Endothelial cell of umbilical vein (primary cell): Measurements from ENCODE around the gene LGR6. TPM values are rescaled to one million over a fixed set of nuclear protein-coding genes. Genes with fewer than 3 reads are reported as not detected.
A peak's percentile ranks its signal among the peaks of the same experiment; 100 is the strongest.

Experiments used
- BruUV-seq: library from RNA; stranded (reverse); fragments of 400-500 nt; replicated peaks from 2 replicates; lab custom pipeline; 2021; lab: Mats Ljungman, UMichigan
- CTCF ChIA-PET: fragments of 300-600, 350-600 bp; sonication (Branson Sonifier 250); formaldehyde crosslinking; loops from one replicate; lab custom pipeline; 2021; ENCODE audit warnings: antibody characterized with exemption, inconsistent platforms; lab: Charles Lee
- POLR2A ChIA-PET: fragments of 300-600, 350-600 bp; sonication (Branson Sonifier 250); formaldehyde crosslinking; loops from one replicate; lab custom pipeline; 2021; ENCODE audit warnings: antibody characterized with exemption, inconsistent platforms; lab: Charles Lee
- DNase-seq: peaks from one replicate; pipeline ENCODE4 v3.0.0-alpha.2; 2011; ENCODE audit warnings: low read depth, low spot score
- FAIRE-seq: peaks from 2 replicates; lab custom pipeline; 2011; peaks lifted over from hg19 to GRCh38; lab: Jason Lieb, UNC
- H2AFZ ChIP-seq: 2 replicates; pipeline ENCODE4 v1.6.0; 2012; ENCODE audit warnings: low read depth, low read length, control low read depth, inconsistent platforms
- H3K27ac ChIP-seq: 2 replicates; pipeline ENCODE4 v1.5.1; 2011; ENCODE audit warnings: low read depth, mild to moderate bottlenecking, control low read depth, low read length, moderate library complexity; ENCODE audit not compliant: insufficient read depth
- H3K27me3 ChIP-seq, 2 experiments: 2 replicates each; pipeline versions ENCODE4 v1.6.0 to v1.6.1; 2011; ENCODE audit warnings: low read length in 2 of 2, mixed read lengths in 1 of 2; ENCODE audit not compliant: control insufficient read depth in 2 of 2, insufficient read depth in 2 of 2
- H3K36me3 ChIP-seq, 2 experiments: 2 replicates in 1 of 2; 3 replicates in 1 of 2; pipeline ENCODE4 v1.5.1; 2011; ENCODE audit warnings: low read length in 2 of 2, mild to moderate bottlenecking in 1 of 2, moderate library complexity in 1 of 2; ENCODE audit not compliant: control insufficient read depth in 2 of 2, insufficient read depth in 2 of 2; ENCODE audit errors: extremely low read depth in 1 of 2
- H3K4me1 ChIP-seq: 3 replicates; pipeline ENCODE4 v1.5.1; 2011; ENCODE audit warnings: mild to moderate bottlenecking, low read length; ENCODE audit not compliant: control insufficient read depth, insufficient read depth; ENCODE audit errors: extremely low read depth
- H3K4me2 ChIP-seq: 2 replicates; pipeline ENCODE4 v1.6.1; 2011; ENCODE audit warnings: low read length, control low read depth, mixed read lengths; ENCODE audit not compliant: insufficient read depth
- H3K4me3 ChIP-seq, 3 experiments: fragments of 200-600 bp in 1 of 3; sonication (generic), shearing (Covaris generic) in 1 of 3; replicated peaks in 1 of 3; 2 replicates each; pipeline ENCODE4 v1.5.1; 2011 to 2016; ENCODE audit warnings: control low read depth in 3 of 3, low read length in 3 of 3, mild to moderate bottlenecking in 2 of 3, inconsistent platforms in 1 of 3, low read depth in 1 of 3, moderate library complexity in 1 of 3; ENCODE audit not compliant: insufficient read depth in 1 of 3
- H3K79me2 ChIP-seq: 2 replicates; pipeline ENCODE4 v1.6.0; 2012; ENCODE audit warnings: low read length, inconsistent platforms; ENCODE audit not compliant: control insufficient read depth, insufficient read depth
- H3K9ac ChIP-seq: replicated peaks from 2 replicates; pipeline ENCODE3; 2011; ENCODE audit warnings: low read length, control low read depth; ENCODE audit not compliant: insufficient read depth; ENCODE audit errors: extremely low read depth
- H3K9me1 ChIP-seq: replicated peaks from 3 replicates; pipeline ENCODE4 v1.6.0; 2011; ENCODE audit warnings: mild to moderate bottlenecking, low read length; ENCODE audit not compliant: control insufficient read depth, insufficient read depth; ENCODE audit errors: extremely low read depth
- H3K9me3 ChIP-seq: replicated peaks from 2 replicates; pipeline ENCODE4 v1.5.1; 2012; ENCODE audit warnings: low read length, inconsistent platforms; ENCODE audit not compliant: control insufficient read depth, insufficient read depth
- H4K20me1 ChIP-seq: replicated peaks from 2 replicates; pipeline ENCODE3; 2011; ENCODE audit warnings: mild to moderate bottlenecking, low read length; ENCODE audit not compliant: control insufficient read depth, insufficient read depth; ENCODE audit errors: extremely low read depth
- CTCF ChIP-seq, 2 donors: IDR thresholded peaks; 1 replicate in 1 of 2; 2 replicates in 1 of 2; pipeline ENCODE4 v1.5.1; 2011; ENCODE audit warnings: low read length in 2 of 2, mild to moderate bottlenecking in 2 of 2, moderate library complexity in 2 of 2, control low read depth in 1 of 2, inconsistent platforms in 1 of 2, low read depth in 1 of 2; ENCODE audit not compliant: insufficient read depth in 1 of 2; ENCODE audit errors: extremely low read depth in 1 of 2
- EZH2 ChIP-seq: IDR thresholded peaks from 2 replicates; pipeline ENCODE4 v1.6.1; 2012; ENCODE audit warnings: borderline replicate concordance, low read depth, mild to moderate bottlenecking, moderate library complexity, low read length, inconsistent platforms; ENCODE audit not compliant: severe bottlenecking
- FOS ChIP-seq: IDR thresholded peaks from 2 replicates; pipeline ENCODE4 v1.6.1; 2011; ENCODE audit warnings: mild to moderate bottlenecking, low read length, moderate library complexity, borderline replicate concordance; ENCODE audit not compliant: insufficient read depth
- GATA2 ChIP-seq: IDR thresholded peaks from 2 replicates; pipeline ENCODE4 v1.7.0; 2011; ENCODE audit warnings: low read depth, mild to moderate bottlenecking, moderate library complexity, mixed read lengths, low read length; ENCODE audit not compliant: insufficient read length, insufficient read depth
- JUN ChIP-seq: IDR thresholded peaks from 2 replicates; pipeline ENCODE4 v1.6.1; 2011; ENCODE audit warnings: borderline replicate concordance, low read depth; ENCODE audit not compliant: insufficient read length, insufficient read depth
- MAX ChIP-seq: IDR thresholded peaks from 2 replicates; pipeline ENCODE4 v1.6.1; 2011; ENCODE audit not compliant: insufficient read depth, insufficient read length
- MYC ChIP-seq: IDR thresholded peaks from one replicate; pipeline ENCODE4 v1.6.1; 2011; ENCODE audit warnings: mild to moderate bottlenecking, low read depth, low read length
- POLR2A ChIP-seq: IDR thresholded peaks from 2 replicates; pipeline ENCODE4 v1.6.1; 2012; ENCODE audit warnings: low read depth, mild to moderate bottlenecking, control low read depth, low read length
- POLR2AphosphoS5 ChIP-seq: IDR thresholded peaks from 2 replicates; pipeline ENCODE4 v1.6.1; 2012; ENCODE audit warnings: low read depth, mild to moderate bottlenecking, control low read depth, low read length, moderate library complexity; ENCODE audit not compliant: insufficient read depth
- dilution Hi-C: fragments of 300-500 bp; cut with MboI; formaldehyde crosslinking; loops from one replicate; pipeline ENCODE4 v1.15.0; 2019; ENCODE audit warnings: low sequenced_read_pairs; ENCODE audit not compliant: extremely low pct_ligation_motif_present
- intact Hi-C: fragments of 100-400 bp; cut with micrococcal nuclease; formaldehyde crosslinking; loops from one replicate; pipeline ENCODE4 v1.10.0; 2022
- polyA plus RNA-seq, 4 experiments: library from polyadenylated mRNA; depleted of rRNA in 3 of 4; stranded (reverse) in 3 of 4; unstranded in 1 of 4; fragments of >200 nt; gene quantifications; 2 replicates each; pipeline versions ENCODE4 v1.2.1 to v1.2.3, GENCODE V29; 2011 to 2012; ENCODE audit warnings: missing spikeins in 1 of 4
- total RNA-seq: library from RNA; stranded (reverse); gene quantifications from 2 replicates; pipeline ENCODE4 v1.2.3, GENCODE V29; 2021

The LGR6 gene
- total and polyA plus RNA-seq, 2 donors (not counting 3 experiments of a cell fraction or from before 2014, with no cell fraction given), result not detected

GRCh38 chr1:202281316-202282024, 87.9 kb downstream of the LGR6 start:
- BruUV-seq, result TSS peak; percentile 58
- Histone ChIP-seq H3K9ac (peak overlapping the region; percentile 17), H3K79me2 (no peaks in the 10 kb centered on the region), H4K20me1 (no peaks in the 10 kb centered on the region), H2AFZ (no peak overlapping the region), H3K9me3 (no peaks in the 10 kb centered on the region), H3K27me3 (no peaks in the 10 kb centered on the region), H3K36me3 (no peaks in the 10 kb centered on the region), H3K9me1 (no peaks in the 10 kb centered on the region), H3K4me1 (peaks cover 78% of the 10 kb centered on the region), H3K4me2 (peak overlapping the region; percentile 48), H3K27ac (peak overlapping the region; percentile 79), H3K4me3 (no peak overlapping the region)
- TF ChIP-seq POLR2AphosphoS5 (peak; percentile 60), POLR2A (peak; percentile 52), CTCF (IDR thresholded peaks at IDR 0.05; ENCODE audit: extremely low read depth in 1 of 2, insufficient read depth in 1 of 2, low read depth in 1 of 2, low read length in 2 of 2) (no peak), MYC (no peak), JUN (peak; percentile 41), EZH2 (no peak), MAX (no peak), FOS (peak; percentile 74), GATA2 (no peak)
- ChIA-PET POLR2A (interaction anchor here (0.5 kb wide), 1 partner anchor 64 kb away, joined by 3 read pairs; no protein-coding TSS in a partner anchor), CTCF (interaction anchor here (0.9 to 4.9 kb wide), 3 partner anchors 10 to 34 kb away, joined by 4 to 33 read pairs (median 4); no protein-coding TSS in a partner anchor)
- dilution Hi-C loops (no loop called here), intact Hi-C loops (no loop called here)
- peak; percentile 86 for FAIRE-seq
- peak; percentile 63 for DNase-seq
